Measurements from ENCODE around the gene PGAP1. TPM values are rescaled to one million over a fixed set of nuclear protein-coding genes. Genes with fewer than 3 reads are reported as not detected.

Gene PGAP1
- total RNA-seq, 1 experiment from 2014 or later: 7.1 TPM

DNA sequence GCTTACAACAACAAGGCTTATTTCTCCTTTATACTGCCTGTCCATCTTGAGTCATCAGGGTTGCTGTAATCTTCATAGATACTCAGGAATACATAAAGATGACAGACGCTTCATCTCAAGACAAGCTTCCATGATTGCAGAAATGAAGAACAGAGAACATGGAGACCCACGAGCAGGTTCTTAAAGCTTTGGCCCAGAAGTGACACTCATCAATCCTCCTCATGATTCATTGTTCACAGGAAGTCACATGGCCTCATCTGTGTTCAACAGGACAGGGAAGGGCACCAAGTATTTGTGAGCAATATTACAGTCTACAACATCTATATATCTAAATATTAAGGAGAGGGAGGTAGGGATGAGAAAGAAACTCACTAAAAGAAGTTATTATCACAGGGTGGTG lies 36.5 kb upstream of the PGAP1 start:
- Histone ChIP-seq H3K4me3 (replicated peaks in 1 of 2; ENCODE audit: low read depth in 1 of 2, low read length in 2 of 2) (no peak overlapping the region), H3K27ac (ENCODE audit: low read depth, low read length) (no peak overlapping the region), H3K4me2 (ENCODE audit: low read length) (no peak overlapping the region), H4K20me1 (ENCODE audit: insufficient read depth) (no peaks in the 10 kb centered on the region), H3K9me2 (ENCODE audit: insufficient read depth) (no peaks in the 10 kb centered on the region), H3K27me3 (ENCODE audit: insufficient read depth, low read length) (no peaks in the 10 kb centered on the region), H3K79me2 (ENCODE audit: insufficient read depth, low read length) (no peaks in the 10 kb centered on the region), H3K4me1 (ENCODE audit: control insufficient read depth in 1 of 2, insufficient read depth in 2 of 2, low read length in 2 of 2) (peaks cover 0 to 4% of the 10 kb centered on the region in 2 experiments; a peak in 1 of 4 replicates), H2AFZ (ENCODE audit: low read depth, low read length, poor library complexity, severe bottlenecking) (peak overlapping the region; percentile 74), H3K36me3 (ENCODE audit: control insufficient read depth in 1 of 2, insufficient read depth in 2 of 2, low read length in 2 of 2) (no peaks in the 10 kb centered on the region), H3K9ac (ENCODE audit: low read length) (no peak overlapping the region), H3K9me3 (ENCODE audit: control insufficient read depth in 1 of 2, insufficient read depth in 1 of 2, low read depth in 1 of 2, low read length in 2 of 2) (no peaks in the 10 kb centered on the region)
- ChIA-PET CTCF (no interaction called here), RAD21 (ENCODE audit: low non-redundant PET in 1 of 2, low total read pairs in 2 of 2, uncharacterized antibody in 2 of 2, unreplicated experiment in 2 of 2) (no interaction called here), POLR2A (no interaction called here)
- DNase-seq (ENCODE audit: low read depth, low spot score): no peak
- BruUV-seq (replicated peaks): no TSS peak
- intact Hi-C loops (cut with micrococcal nuclease): no loop called here
- TF ChIP-seq EZH2phosphoT487 (IDR thresholded peaks at IDR 0.05; ENCODE audit: borderline replicate concordance): no peak
- no peak for TF ChIP-seq SIN3A (IDR thresholded peaks at IDR 0.05; ENCODE audit: low read depth)
- TF ChIP-seq CEBPB (IDR thresholded peaks at IDR 0.05; ENCODE audit: low read depth): no peak
- TF ChIP-seq, protein P1, sequence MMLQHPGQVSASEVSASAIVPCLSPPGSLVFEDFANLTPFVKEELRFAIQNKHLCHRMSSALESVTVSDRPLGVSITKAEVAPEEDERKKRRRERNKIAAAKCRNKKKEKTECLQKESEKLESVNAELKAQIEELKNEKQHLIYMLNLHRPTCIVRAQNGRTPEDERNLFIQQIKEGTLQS (IDR thresholded peaks at IDR 0.05): no peak
- TF ChIP-seq SP1 (IDR thresholded peaks at IDR 0.05; ENCODE audit: low read depth): no peak
- TF ChIP-seq EGR1 (IDR thresholded peaks at IDR 0.05; ENCODE audit: low read depth): no peak
- no peak for ATAC-seq

DNA sequence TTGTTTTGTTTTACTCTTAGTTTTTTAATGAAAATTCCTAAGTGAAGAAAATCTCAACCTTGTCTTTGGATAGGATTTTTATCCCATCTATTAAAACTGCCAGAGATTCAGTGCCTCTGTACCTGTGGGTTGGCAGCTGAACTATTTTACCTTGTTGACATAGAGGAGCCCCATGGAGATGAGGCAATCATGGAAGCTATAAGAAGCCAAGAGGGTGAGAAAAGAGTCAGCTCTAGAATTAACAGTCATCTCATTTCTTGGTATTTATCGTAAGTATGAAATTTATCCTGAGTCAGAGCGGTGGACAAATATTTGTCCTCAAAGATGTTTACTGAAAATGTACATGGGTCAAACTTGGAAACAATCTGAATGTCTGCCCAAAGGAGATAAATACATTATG lies 35.8 kb upstream of the PGAP1 start:
- Histone ChIP-seq H3K9me3 (ENCODE audit: control insufficient read depth in 1 of 2, insufficient read depth in 1 of 2, low read depth in 1 of 2, low read length in 2 of 2) (no peaks in the 10 kb centered on the region), H3K4me1 (ENCODE audit: control insufficient read depth in 1 of 2, insufficient read depth in 2 of 2, low read length in 2 of 2) (peaks cover 0 to 4% of the 10 kb centered on the region in 2 experiments; a peak in 1 of 4 replicates), H3K4me3 (replicated peaks in 1 of 2; ENCODE audit: low read depth in 1 of 2, low read length in 2 of 2) (no peak overlapping the region), H3K9ac (ENCODE audit: low read length) (no peak overlapping the region), H3K9me2 (ENCODE audit: insufficient read depth) (no peaks in the 10 kb centered on the region), H4K20me1 (ENCODE audit: insufficient read depth) (no peaks in the 10 kb centered on the region), H3K36me3 (ENCODE audit: control insufficient read depth in 1 of 2, insufficient read depth in 2 of 2, low read length in 2 of 2) (no peaks in the 10 kb centered on the region), H3K27me3 (ENCODE audit: insufficient read depth, low read length) (no peaks in the 10 kb centered on the region), H3K27ac (ENCODE audit: low read depth, low read length) (no peak overlapping the region), H3K79me2 (ENCODE audit: insufficient read depth, low read length) (no peaks in the 10 kb centered on the region), H3K4me2 (ENCODE audit: low read length) (no peak overlapping the region), H2AFZ (ENCODE audit: low read depth, low read length, poor library complexity, severe bottlenecking) (peak overlapping the region; percentile 74)
- ChIA-PET CTCF (no interaction called here), POLR2A (no interaction called here), RAD21 (ENCODE audit: low non-redundant PET in 1 of 2, low total read pairs in 2 of 2, uncharacterized antibody in 2 of 2, unreplicated experiment in 2 of 2) (no interaction called here)
- ATAC-seq: no peak
- DNase-seq (ENCODE audit: low read depth, low spot score): no peak
- intact Hi-C loops (cut with micrococcal nuclease): no loop called here
- BruUV-seq (replicated peaks): no TSS peak
- TF ChIP-seq SP1 (IDR thresholded peaks at IDR 0.05; ENCODE audit: low read depth): no peak
- TF ChIP-seq, protein P2, sequence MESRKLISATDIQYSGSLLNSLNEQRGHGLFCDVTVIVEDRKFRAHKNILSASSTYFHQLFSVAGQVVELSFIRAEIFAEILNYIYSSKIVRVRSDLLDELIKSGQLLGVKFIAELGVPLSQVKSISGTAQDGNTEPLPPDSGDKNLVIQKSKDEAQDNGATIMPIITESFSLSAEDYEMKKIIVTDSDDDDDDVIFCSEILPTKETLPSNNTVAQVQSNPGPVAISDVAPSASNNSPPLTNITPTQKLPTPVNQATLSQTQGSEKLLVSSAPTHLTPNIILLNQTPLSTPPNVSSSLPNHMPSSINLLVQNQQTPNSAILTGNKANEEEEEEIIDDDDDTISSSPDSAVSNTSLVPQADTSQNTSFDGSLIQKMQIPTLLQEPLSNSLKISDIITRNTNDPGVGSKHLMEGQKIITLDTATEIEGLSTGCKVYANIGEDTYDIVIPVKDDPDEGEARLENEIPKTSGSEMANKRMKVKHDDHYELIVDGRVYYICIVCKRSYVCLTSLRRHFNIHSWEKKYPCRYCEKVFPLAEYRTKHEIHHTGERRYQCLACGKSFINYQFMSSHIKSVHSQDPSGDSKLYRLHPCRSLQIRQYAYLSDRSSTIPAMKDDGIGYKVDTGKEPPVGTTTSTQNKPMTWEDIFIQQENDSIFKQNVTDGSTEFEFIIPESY (IDR thresholded peaks at IDR 0.05; ENCODE audit: extremely low read depth, insufficient replicate concordance, low read length): no peak
- TF ChIP-seq RAD21 (IDR thresholded peaks at IDR 0.05; ENCODE audit: low read depth): no peak
- TF ChIP-seq SIN3A (IDR thresholded peaks at IDR 0.05; ENCODE audit: low read depth): no peak
- TF ChIP-seq POLR2AphosphoS5 (IDR thresholded peaks at IDR 0.05; ENCODE audit: low read depth, low read length): no peak
- no peak for TF ChIP-seq TCF7L2 (IDR thresholded peaks at IDR 0.05; ENCODE audit: borderline replicate concordance, extremely low read depth, insufficient read depth, insufficient read length)
- no peak for TF ChIP-seq EZH2 (IDR thresholded peaks at IDR 0.05)
- no peak for TF ChIP-seq ELF1 (IDR thresholded peaks at IDR 0.05; ENCODE audit: borderline replicate concordance, low read depth)
- TF ChIP-seq CEBPB (IDR thresholded peaks at IDR 0.05; ENCODE audit: low read depth): no peak
- no peak for TF ChIP-seq SRF (IDR thresholded peaks at IDR 0.05; ENCODE audit: low read depth)
- TF ChIP-seq, protein P3, sequence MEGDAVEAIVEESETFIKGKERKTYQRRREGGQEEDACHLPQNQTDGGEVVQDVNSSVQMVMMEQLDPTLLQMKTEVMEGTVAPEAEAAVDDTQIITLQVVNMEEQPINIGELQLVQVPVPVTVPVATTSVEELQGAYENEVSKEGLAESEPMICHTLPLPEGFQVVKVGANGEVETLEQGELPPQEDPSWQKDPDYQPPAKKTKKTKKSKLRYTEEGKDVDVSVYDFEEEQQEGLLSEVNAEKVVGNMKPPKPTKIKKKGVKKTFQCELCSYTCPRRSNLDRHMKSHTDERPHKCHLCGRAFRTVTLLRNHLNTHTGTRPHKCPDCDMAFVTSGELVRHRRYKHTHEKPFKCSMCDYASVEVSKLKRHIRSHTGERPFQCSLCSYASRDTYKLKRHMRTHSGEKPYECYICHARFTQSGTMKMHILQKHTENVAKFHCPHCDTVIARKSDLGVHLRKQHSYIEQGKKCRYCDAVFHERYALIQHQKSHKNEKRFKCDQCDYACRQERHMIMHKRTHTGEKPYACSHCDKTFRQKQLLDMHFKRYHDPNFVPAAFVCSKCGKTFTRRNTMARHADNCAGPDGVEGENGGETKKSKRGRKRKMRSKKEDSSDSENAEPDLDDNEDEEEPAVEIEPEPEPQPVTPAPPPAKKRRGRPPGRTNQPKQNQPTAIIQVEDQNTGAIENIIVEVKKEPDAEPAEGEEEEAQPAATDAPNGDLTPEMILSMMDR (IDR thresholded peaks at IDR 0.05 in 2 of 3, conservative IDR thresholded peaks at IDR 0.05 in 1 of 3; ENCODE audit: borderline replicate concordance in 1 of 3, insufficient read depth in 1 of 3, low read depth in 2 of 3, low read length in 2 of 3): no peak
- TF ChIP-seq POLR2A (IDR thresholded peaks at IDR 0.05; ENCODE audit: borderline replicate concordance, extremely low read depth, insufficient read depth, insufficient read length): no peak
- no peak for TF ChIP-seq CBX3 (IDR thresholded peaks at IDR 0.05; ENCODE audit: low read depth)
- no peak for TF ChIP-seq ZFX (IDR thresholded peaks at IDR 0.05)
